T1000 (cell line): ENCODE measurements around the gene LAMA4.

Source experiments
- DNase-seq: peaks from one replicate; lab custom pipeline; 2025; ENCODE audit warnings: mixed read lengths; lab: John Stamatoyannopoulos, UW

Gene LAMA4

GRCh38 chr6:112081569-112081968 lies 172.8 kb downstream of the LAMA4 start:
- no peak for DNase-seq

- DNase-seq: no peak
These were observed 187.8 kb downstream of the LAMA4 start for GRCh38 chr6:112066606-112067005.

- no peak for DNase-seq
These were observed 188.9 kb downstream of the LAMA4 start for GRCh38 chr6:112065426-112065986.

GRCh38 chr6:112062966-112063365 lies 191.4 kb downstream of the LAMA4 start:
- DNase-seq: no peak

- no peak for DNase-seq
These were observed 192.8 kb downstream of the LAMA4 start for GRCh38 chr6:112061605-112062004.
